GM21529 (cell line): Measurements from ENCODE around the gene TMCO4.
"Not testable (repeated sequence)": the region's sequence is repeated elsewhere in the genome, so short reads cannot be mapped to it uniquely, and the experiment has no call there.

Experiments used
- ATAC-seq: cut with Tn5 transposase; IDR thresholded peaks from one replicate; pipeline ENCODE4 v1.9.1; 2021; ENCODE audit not compliant: unreplicated experiment

Gene TMCO4

GRCh38 chr1:19799230-19800075 lies at the start of gene TMCO4:
TMCO4 (minus strand) TSS chr1:19799916; CDS start chr1:19780758, 19,158 bp downstream.
- peak; percentile 63 for ATAC-seq

- ATAC-seq, result not testable (repeated sequence)
These were observed 49.6 kb upstream of the TMCO4 start for GRCh38 chr1:19849307-19849706.

GRCh38 chr1:19847334-19847733 lies 47.6 kb upstream of the TMCO4 start:
- not testable (repeated sequence) for ATAC-seq

- ATAC-seq, result no peak
These were observed 46.6 kb upstream of the TMCO4 start for GRCh38 chr1:19846338-19846737.

GRCh38 chr1:19845555-19845954 lies 45.8 kb upstream of the TMCO4 start:
- no peak for ATAC-seq

- ATAC-seq, result no peak
These were observed 45.2 kb upstream of the TMCO4 start for GRCh38 chr1:19844731-19845495.

GRCh38 chr1:19840228-19840627 lies 40.5 kb upstream of the TMCO4 start:
- ATAC-seq, result no peak

- ATAC-seq, result no peak
These were observed 38.1 kb upstream of the TMCO4 start for GRCh38 chr1:19837866-19838265.

- no peak for ATAC-seq
These were observed 35.9 kb upstream of the TMCO4 start for GRCh38 chr1:19835578-19835977.

- no peak for ATAC-seq
These were observed 31.7 kb upstream of the TMCO4 start for GRCh38 chr1:19831441-19831840.

- ATAC-seq, result no peak
These were observed 28.8 kb upstream of the TMCO4 start for GRCh38 chr1:19828546-19828945.

- ATAC-seq, result no peak
These were observed 25.6 kb upstream of the TMCO4 start for GRCh38 chr1:19825298-19825697.

GRCh38 chr1:19824541-19824940 lies 24.8 kb upstream of the TMCO4 start:
- ATAC-seq, result no peak

- ATAC-seq, result no peak
These were observed 24.3 kb upstream of the TMCO4 start for GRCh38 chr1:19824036-19824435.

GRCh38 chr1:19819701-19820100 lies 20.0 kb upstream of the TMCO4 start:
- no peak for ATAC-seq

GRCh38 chr1:19818324-19818723 lies 18.6 kb upstream of the TMCO4 start:
- no peak for ATAC-seq

GRCh38 chr1:19817160-19817559 lies 17.4 kb upstream of the TMCO4 start:
- no peak for ATAC-seq

GRCh38 chr1:19816737-19817086 lies 17.0 kb upstream of the TMCO4 start:
- not testable (repeated sequence) for ATAC-seq

- ATAC-seq, result no peak
These were observed 16.4 kb upstream of the TMCO4 start for GRCh38 chr1:19815801-19816736.

- no peak for ATAC-seq
These were observed 15.2 kb upstream of the TMCO4 start, which contains the start of gene RNF186 for GRCh38 chr1:19814681-19815503. RNF186 (minus strand) TSS chr1:19815283; CDS start chr1:19815101, 182 bp downstream.
